Hepatocyte (in vitro differentiated cells): ENCODE data around the gene EHD1.

Experiments
- CTCF ChIP-seq: fragments of 200-600 bp; sonication (generic); IDR thresholded peaks from 2 replicates; pipeline ENCODE4 v1.5.1; 2016; ENCODE audit warnings: antibody characterized with exemption, mild to moderate bottlenecking; ENCODE audit not compliant: poor library complexity
- EZH2 ChIP-seq: fragments of 200-600 bp; sonication (generic); IDR thresholded peaks from 2 replicates; pipeline ENCODE4 v1.6.1; 2016; ENCODE audit warnings: antibody characterized with exemption, mild to moderate bottlenecking, borderline replicate concordance
- EZH2phosphoT487 ChIP-seq: fragments of 200-600 bp; sonication (generic); IDR thresholded peaks from one replicate; pipeline ENCODE4 v1.6.1; 2018; ENCODE audit warnings: antibody characterized with exemption, mild to moderate bottlenecking, low read depth, moderate library complexity; ENCODE audit not compliant: unreplicated experiment, severe bottlenecking

DNA sequence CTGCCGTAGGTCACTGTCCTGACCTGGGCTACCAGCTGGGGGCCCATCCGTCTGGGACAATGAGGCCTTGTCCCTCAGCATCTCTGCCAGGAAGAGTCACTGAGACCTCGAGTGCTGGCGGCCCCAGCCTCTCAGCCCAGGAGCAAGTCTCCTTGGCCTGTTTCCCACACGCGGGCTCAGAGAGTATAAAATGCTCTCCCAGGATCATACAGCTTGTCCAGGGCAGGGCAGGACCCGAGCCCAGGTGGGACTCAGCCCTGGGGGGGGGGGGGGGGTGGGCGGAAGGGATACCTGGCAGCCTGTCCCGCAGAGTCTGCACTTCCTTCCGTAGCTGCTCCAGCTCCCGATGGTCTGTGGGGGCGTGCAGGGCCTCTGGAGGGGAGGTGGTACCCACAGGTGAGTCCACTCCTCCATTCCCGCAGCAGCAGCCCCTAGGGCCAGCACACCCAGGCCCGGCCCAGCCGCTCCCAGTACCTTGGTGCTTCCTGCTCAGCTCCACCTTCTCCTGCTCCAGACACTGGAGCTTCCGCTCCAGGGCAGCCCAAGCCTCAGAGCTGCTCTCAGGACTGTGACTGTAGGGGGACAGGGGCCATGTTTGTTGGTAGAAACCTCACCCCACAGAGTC lies 41.9 kb downstream of the EHD1 start:
- no peak for TF ChIP-seq CTCF
- TF ChIP-seq EZH2 = no peak
- no peak for TF ChIP-seq EZH2phosphoT487
